Endodermal cell (in vitro differentiated cells): ENCODE data around the gene MYLK4. TPM values are rescaled to one million over a fixed set of nuclear protein-coding genes. Genes with fewer than 3 reads are reported as not detected.

Source experiments
- DNase-seq: peaks from one replicate; pipeline ENCODE4 v3.0.0-alpha.2; 2017
- H3K27ac ChIP-seq: 2 replicates; pipeline ENCODE4 v1.5.1; 2013; ENCODE audit warnings: mild to moderate bottlenecking, low read depth, low read length, moderate library complexity
- H3K27me3 ChIP-seq: 2 replicates; pipeline ENCODE4 v1.6.1; 2013; ENCODE audit warnings: mild to moderate bottlenecking, low read length, moderate library complexity; ENCODE audit not compliant: insufficient read depth, control insufficient read depth, poor library complexity, severe bottlenecking
- H3K36me3 ChIP-seq: 2 replicates; pipeline ENCODE4 v1.7.0; 2013; ENCODE audit warnings: mild to moderate bottlenecking, low read length, moderate library complexity; ENCODE audit not compliant: control insufficient read depth, insufficient read depth
- H3K4me1 ChIP-seq: one replicate; pipeline ENCODE4 v1.7.0; 2013; ENCODE audit warnings: low read length; ENCODE audit not compliant: control insufficient read depth, insufficient read depth
- H3K4me3 ChIP-seq: 2 replicates; pipeline ENCODE4 v1.5.1; 2013; ENCODE audit warnings: mild to moderate bottlenecking, low read length, moderate library complexity
- H3K9ac ChIP-seq: 2 replicates; pipeline ENCODE4 v1.6.1; 2013; ENCODE audit warnings: mild to moderate bottlenecking, low read length, moderate library complexity; ENCODE audit not compliant: poor library complexity, severe bottlenecking; ENCODE audit errors: extremely low read depth
- H3K9me3 ChIP-seq: 2 replicates; pipeline ENCODE4 v1.6.1; 2013; ENCODE audit warnings: mild to moderate bottlenecking, low read length, moderate library complexity; ENCODE audit not compliant: control insufficient read depth
- H3K27ac Mint-ChIP-seq: 2 replicates; pipeline ENCODE4 v1.8.0; 2020; ENCODE audit warnings: mixed read lengths
- H3K27me3 Mint-ChIP-seq: 2 replicates; pipeline ENCODE4 v1.8.0; 2021; ENCODE audit warnings: mild to moderate bottlenecking, mixed read lengths; ENCODE audit not compliant: insufficient read depth
- H3K36me3 Mint-ChIP-seq: 2 replicates; pipeline ENCODE4 v1.8.0; 2020; ENCODE audit warnings: low read depth, mixed read lengths
- H3K4me1 Mint-ChIP-seq: 2 replicates; pipeline ENCODE4 v1.8.0; 2020; ENCODE audit warnings: mixed read lengths
- H3K4me3 Mint-ChIP-seq: 2 replicates; pipeline ENCODE4 v1.8.0; 2020; ENCODE audit warnings: mild to moderate bottlenecking, moderate library complexity, mixed read lengths
- H3K9me3 Mint-ChIP-seq: 2 replicates; pipeline ENCODE4 v1.8.0; 2020; ENCODE audit warnings: mild to moderate bottlenecking, mixed read lengths
- CTCF ChIP-seq: fragments of 200-600 bp; sonication (generic); conservative IDR thresholded peaks from 2 replicates; pipeline ENCODE4 v1.5.0; 2021; ENCODE audit warnings: antibody characterized with exemption, mild to moderate bottlenecking
- WGBS, 2 experiments: methylation state at CpG; one replicate each; pipeline versions ENCODE4 v1.1.5 to v1.1.7; 2013; ENCODE audit warnings: missing lambda C conversion rate in 2 of 2, mixed read lengths in 1 of 2; ENCODE audit not compliant: insufficient coverage in 1 of 2, insufficient read length in 1 of 2; 5-methylcytosine and 5-hydroxymethylcytosine counted together
- total RNA-seq, 2 donors: library from RNA; stranded (reverse); fragmentation: NEBNext Ultra II Directional in 1 of 2; extraction: Animal tissue kit (Norgen Biotek cat#: 25700) in 1 of 2; gene quantifications; 2 replicates in 1 of 2; 3 replicates in 1 of 2; pipeline ENCODE4 v1.2.1, GENCODE V29; 2021

The MYLK4 gene
- total RNA-seq, 2 donors from 2014 or later, result 0.18 to 0.20 TPM

- H3K27me3 Mint-ChIP-seq, result no peaks in the 10 kb centered on the region
- no peaks in the 10 kb centered on the region for H3K27me3 ChIP-seq
- H3K9me3 ChIP-seq, result no peaks in the 10 kb centered on the region
- no peak overlapping the region for H3K27ac ChIP-seq
- no peak overlapping the region for H3K4me3 ChIP-seq
- H3K4me1 Mint-ChIP-seq, result peaks cover 10% of the 10 kb centered on the region
- H3K36me3 ChIP-seq, result peaks cover 73% of the 10 kb centered on the region
- H3K27ac Mint-ChIP-seq, result no peak overlapping the region
- H3K4me3 Mint-ChIP-seq, result no peak overlapping the region
- no peak for TF ChIP-seq CTCF
- WGBS, 2 experiments, result 90% methylated on average over 1 of the region's 1 CpG; no CpG with 5 or more reads in 1 of the 2 experiments
- peaks cover 3% of the 10 kb centered on the region for H3K4me1 ChIP-seq
- no peak overlapping the region for H3K9ac ChIP-seq
- H3K36me3 Mint-ChIP-seq, result peaks cover 26% of the 10 kb centered on the region
- no peak for DNase-seq
- H3K9me3 Mint-ChIP-seq, result no peaks in the 10 kb centered on the region
Observed at GRCh38 chr6:2775003-2775402, 24.3 kb upstream of the MYLK4 start.

- peaks cover 4% of the 10 kb centered on the region for H3K4me1 ChIP-seq
- no peak overlapping the region for H3K9ac ChIP-seq
- no peak overlapping the region for H3K4me3 ChIP-seq
- no peak for TF ChIP-seq CTCF
- 74 to 77% methylated on average over 2 to 3 of the region's 3 CpGs for WGBS, 2 experiments
- no peak for DNase-seq
- no peaks in the 10 kb centered on the region for H3K27me3 Mint-ChIP-seq
- H3K4me3 Mint-ChIP-seq, result no peak overlapping the region
- peaks cover 65% of the 10 kb centered on the region for H3K36me3 ChIP-seq
- H3K36me3 Mint-ChIP-seq, result peaks cover 17% of the 10 kb centered on the region
- H3K9me3 ChIP-seq, result no peaks in the 10 kb centered on the region
- peaks cover 21% of the 10 kb centered on the region for H3K4me1 Mint-ChIP-seq
- no peak overlapping the region for H3K27ac Mint-ChIP-seq
- H3K27ac ChIP-seq, result no peak overlapping the region
- H3K27me3 ChIP-seq, result no peaks in the 10 kb centered on the region
- H3K9me3 Mint-ChIP-seq, result no peaks in the 10 kb centered on the region
Observed at GRCh38 chr6:2773449-2773848, 22.7 kb upstream of the MYLK4 start.

- TF ChIP-seq CTCF, result no peak
- H3K4me1 Mint-ChIP-seq, result peaks cover 26% of the 10 kb centered on the region
- H3K4me3 Mint-ChIP-seq, result no peak overlapping the region
- H3K9me3 Mint-ChIP-seq, result no peaks in the 10 kb centered on the region
- DNase-seq, result no peak
- Histone ChIP-seq H3K27ac (no peak overlapping the region), H3K4me1 (peaks cover 4% of the 10 kb centered on the region), H3K4me3 (no peak overlapping the region), H3K27me3 (no peaks in the 10 kb centered on the region), H3K36me3 (peaks cover 65% of the 10 kb centered on the region), H3K9ac (no peak overlapping the region), H3K9me3 (no peaks in the 10 kb centered on the region)
- WGBS, 2 experiments, result 94 to 100% methylated on average over 1 to 3 of the region's 3 CpGs
- H3K36me3 Mint-ChIP-seq, result peaks cover 17% of the 10 kb centered on the region
- H3K27ac Mint-ChIP-seq, result no peak overlapping the region
- H3K27me3 Mint-ChIP-seq, result no peaks in the 10 kb centered on the region
Observed at GRCh38 chr6:2772840-2773239, 22.1 kb upstream of the MYLK4 start.
